GM23248 (cell line): Measurements from ENCODE around the gene C5orf22. TPM values are rescaled to one million over a fixed set of nuclear protein-coding genes. Genes with fewer than 3 reads are reported as not detected.
"Not testable (repeated sequence)": the region's sequence is repeated elsewhere in the genome, so short reads cannot be mapped to it uniquely, and the experiment has no call there.

Experiments
- DNase-seq: peaks from one replicate; pipeline ENCODE4 v3.0.0-alpha.2; 2015
- H2AFZ ChIP-seq: fragments of 200-600 bp; sonication (generic); 2 replicates; pipeline ENCODE4 v1.6.1; 2016; ENCODE audit warnings: antibody characterized with exemption
- H3F3A ChIP-seq: fragments of 200-600 bp; sonication (generic); 2 replicates; pipeline ENCODE4 v1.6.1; 2016; ENCODE audit warnings: mild to moderate bottlenecking, antibody characterized with exemption, mixed run types; ENCODE audit not compliant: insufficient read depth
- H3K27ac ChIP-seq: fragments of 200-600 bp; sonication (generic); 2 replicates; pipeline ENCODE4 v1.5.1; 2016; ENCODE audit warnings: mild to moderate bottlenecking
- H3K27me3 ChIP-seq: fragments of 200-600 bp; sonication (generic); replicated peaks from 2 replicates; pipeline ENCODE4 v1.6.1; 2016; ENCODE audit warnings: mild to moderate bottlenecking; ENCODE audit not compliant: insufficient read depth
- H3K36me3 ChIP-seq: fragments of 200-600 bp; sonication (generic); 2 replicates; pipeline ENCODE4 v1.6.1; 2016; ENCODE audit warnings: low read depth, mild to moderate bottlenecking
- H3K4me1 ChIP-seq: fragments of 200-600 bp; sonication (generic); 2 replicates; pipeline ENCODE4 v1.6.1; 2016; ENCODE audit warnings: mild to moderate bottlenecking; ENCODE audit not compliant: insufficient read depth
- H3K4me2 ChIP-seq: fragments of 200-600 bp; sonication (generic); one replicate; pipeline ENCODE4 v1.6.1; 2016; ENCODE audit warnings: mild to moderate bottlenecking; ENCODE audit not compliant: unreplicated experiment
- H3K4me3 ChIP-seq: fragments of 200-600 bp; sonication (generic); 2 replicates; pipeline ENCODE4 v1.5.1; 2016; ENCODE audit warnings: mild to moderate bottlenecking
- H3K79me2 ChIP-seq: fragments of 200-600 bp; sonication (generic); 2 replicates; pipeline ENCODE4 v1.6.1; 2016; ENCODE audit warnings: mild to moderate bottlenecking; ENCODE audit not compliant: insufficient read depth
- H3K9ac ChIP-seq: fragments of 200-600 bp; sonication (generic); 2 replicates; pipeline ENCODE4 v1.6.1; 2016; ENCODE audit warnings: mild to moderate bottlenecking
- H3K9me2 ChIP-seq: fragments of 200-600 bp; sonication (generic); 2 replicates; pipeline ENCODE4 v1.6.1; 2016; ENCODE audit warnings: mixed run types, mild to moderate bottlenecking, moderate library complexity; ENCODE audit not compliant: insufficient read depth
- H3K9me3 ChIP-seq: fragments of 200-600 bp; sonication (generic); one replicate; pipeline ENCODE4 v1.6.1; 2017; ENCODE audit warnings: low read depth
- H4K20me1 ChIP-seq: fragments of 200-600 bp; sonication (generic); 2 replicates; pipeline ENCODE4 v1.6.0; 2016; ENCODE audit not compliant: insufficient read depth
- EZH2 ChIP-seq: fragments of 200-600 bp; sonication (generic); IDR thresholded peaks from 2 replicates; pipeline ENCODE4 v1.6.1; 2018; ENCODE audit warnings: antibody characterized with exemption, mild to moderate bottlenecking; ENCODE audit not compliant: insufficient read depth, poor library complexity, severe bottlenecking
- EZH2phosphoT487 ChIP-seq: fragments of 200-600 bp; sonication (generic); IDR thresholded peaks from 2 replicates; pipeline ENCODE4 v1.6.1; 2018; ENCODE audit warnings: antibody characterized with exemption, moderate library complexity, mild to moderate bottlenecking, low read depth; ENCODE audit not compliant: insufficient read depth
- WGBS, 2 experiments: methylation state at CpG; one replicate each; pipeline ENCODE4 v1.1.6; 2015 to 2017; ENCODE audit warnings: low lambda C conversion rate in 2 of 2, low coverage in 1 of 2; ENCODE audit errors: missing lambda C conversion rate in 2 of 2; 5-methylcytosine and 5-hydroxymethylcytosine counted together
- in situ Hi-C: fragments of 300-500 bp; cut with MboI; formaldehyde crosslinking; loops from 2 replicates; pipeline ENCODE4 v1.15.0; 2020
- polyA plus RNA-seq: library from polyadenylated mRNA; unstranded; fragments of >200 nt; fragmentation: Nextera tagmentation; extraction: Ambion mirVana; gene quantifications from 2 replicates; pipeline ENCODE4 v1.2.1, GENCODE V29; 2016
- total RNA-seq: library from RNA; depleted of rRNA; stranded (reverse); fragments of >200 nt; shearing (Covaris generic); gene quantifications from 2 replicates; pipeline ENCODE4 v1.2.3, GENCODE V29; 2014

The C5orf22 gene
- total and polyA plus RNA-seq, 2 experiments from 2014 or later = 17.1 to 20.4 TPM

- H3K9me3 ChIP-seq = no peaks in the 10 kb centered on the region
These were observed 22.5 kb downstream of the C5orf22 start for GRCh38 chr5:31554552-31554951.

GRCh38 chr5:31556461-31556860, 24.4 kb downstream of the C5orf22 start:
- Histone ChIP-seq H3K4me2 (no peak overlapping the region), H3K9ac (no peak overlapping the region), H4K20me1 (no peaks in the 10 kb centered on the region), H2AFZ (no peak overlapping the region), H3K4me1 (peaks cover 13% of the 10 kb centered on the region), H3K4me3 (no peak overlapping the region), H3K9me3 (no peaks in the 10 kb centered on the region), H3K36me3 (peaks cover 28% of the 10 kb centered on the region), H3F3A (peaks cover 19% of the 10 kb centered on the region; the same call in 1 of the 2 replicates), H3K79me2 (no peaks in the 10 kb centered on the region), H3K27me3 (no peaks in the 10 kb centered on the region), H3K9me2 (no peaks in the 10 kb centered on the region), H3K27ac (no peak overlapping the region)
- TF ChIP-seq EZH2phosphoT487 = no peak
- TF ChIP-seq EZH2 = no peak
- DNase-seq = peak; percentile 55
- 94 to 98% methylated on average over 3 of the region's 3 CpGs for WGBS, 2 experiments
- in situ Hi-C loops = no loop called here

More at GRCh38 chr5:31554552-31554951, 22.5 kb downstream of the C5orf22 start:
- no peaks in the 10 kb centered on the region for H3K79me2 ChIP-seq
- no peaks in the 10 kb centered on the region for H3K27me3 ChIP-seq
- H3K4me1 ChIP-seq = peaks cover 13% of the 10 kb centered on the region
- WGBS, 2 experiments = 97 to 100% methylated on average over 1 of the region's 1 CpG
- in situ Hi-C loops = no loop called here
- DNase-seq = no peak
- H3K4me3 ChIP-seq = no peak overlapping the region
- no peak overlapping the region for H3K9ac ChIP-seq
- peaks cover 19% of the 10 kb centered on the region; the same call in 1 of the 2 replicates for H3F3A ChIP-seq
- H3K9me2 ChIP-seq = no peaks in the 10 kb centered on the region
- H3K4me2 ChIP-seq = no peak overlapping the region
- H3K36me3 ChIP-seq = peaks cover 33% of the 10 kb centered on the region
- TF ChIP-seq EZH2 (no peak), EZH2phosphoT487 (no peak)
- H3K27ac ChIP-seq = no peak overlapping the region
- H4K20me1 ChIP-seq = no peaks in the 10 kb centered on the region
- no peak overlapping the region for H2AFZ ChIP-seq

- no peak overlapping the region for H3K4me2 ChIP-seq
- TF ChIP-seq EZH2phosphoT487 = no peak
- TF ChIP-seq EZH2 = no peak
- H3K27me3 ChIP-seq = no peaks in the 10 kb centered on the region
- H4K20me1 ChIP-seq = no peaks in the 10 kb centered on the region
- no peak overlapping the region for H2AFZ ChIP-seq
- no peak overlapping the region for H3K27ac ChIP-seq
- H3K9ac ChIP-seq = no peak overlapping the region
- no peaks in the 10 kb centered on the region for H3K9me3 ChIP-seq
- H3K9me2 ChIP-seq = no peaks in the 10 kb centered on the region
- no peaks in the 10 kb centered on the region for H3K79me2 ChIP-seq
- peaks cover 1% of the 10 kb centered on the region; the same call in 1 of the 2 replicates for H3K36me3 ChIP-seq
- H3F3A ChIP-seq = peaks cover under 1% of the 10 kb centered on the region; the same call in 1 of the 2 replicates
- in situ Hi-C loops = no loop called here
- DNase-seq = no peak
- no peaks in the 10 kb centered on the region for H3K4me1 ChIP-seq
- WGBS, 2 experiments = 83 to 92% methylated on average over 3 of the region's 3 CpGs
- no peak overlapping the region for H3K4me3 ChIP-seq
These were observed 27.8 kb downstream of the C5orf22 start for GRCh38 chr5:31559942-31560341.

DNA sequence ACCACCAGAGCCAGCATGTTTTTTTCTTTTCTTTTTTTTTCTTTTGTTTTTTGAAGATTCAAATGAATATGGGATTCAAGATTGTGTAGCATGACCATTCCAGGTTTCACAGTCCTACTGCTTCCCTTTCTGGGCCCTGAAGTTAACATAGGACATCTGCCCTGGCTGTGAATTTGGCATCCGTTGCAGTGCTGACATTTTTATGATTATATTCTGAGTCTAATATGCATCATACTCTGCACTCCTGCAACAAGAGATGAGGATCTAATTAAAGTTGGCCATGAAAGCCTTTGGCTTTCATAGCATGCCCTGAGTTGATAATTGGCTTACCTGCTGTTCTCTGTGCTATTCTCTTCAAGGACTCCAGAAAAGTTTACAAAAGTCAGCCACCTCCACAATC, 29.8 kb downstream of the C5orf22 start:
- H2AFZ ChIP-seq = no peak overlapping the region
- no peak overlapping the region for H3K4me3 ChIP-seq
- no peaks in the 10 kb centered on the region for H3K9me3 ChIP-seq
- no peaks in the 10 kb centered on the region for H3K27me3 ChIP-seq
- no peak overlapping the region for H3K4me2 ChIP-seq
- H3K27ac ChIP-seq = no peak overlapping the region
- no peaks in the 10 kb centered on the region for H3K9me2 ChIP-seq
- H3K4me1 ChIP-seq = no peaks in the 10 kb centered on the region
- no peaks in the 10 kb centered on the region for H4K20me1 ChIP-seq
- H3F3A ChIP-seq = no peaks in the 10 kb centered on the region
- no peak for TF ChIP-seq EZH2phosphoT487
- TF ChIP-seq EZH2 = no peak
- no peaks in the 10 kb centered on the region for H3K79me2 ChIP-seq
- no peak overlapping the region for H3K9ac ChIP-seq
- 4 to 5% methylated on average over 1 of the region's 1 CpG for WGBS, 2 experiments
- peak; percentile 33 for DNase-seq
- no peaks in the 10 kb centered on the region; the same call in 1 of the 2 replicates for H3K36me3 ChIP-seq
- in situ Hi-C loops = no loop called here

GRCh38 chr5:31563216-31563615, 31.1 kb downstream of the C5orf22 start:
- Histone ChIP-seq H3F3A (no peaks in the 10 kb centered on the region), H3K36me3 (no peaks in the 10 kb centered on the region), H3K4me3 (no peak overlapping the region), H3K4me2 (no peak overlapping the region), H3K79me2 (no peaks in the 10 kb centered on the region), H4K20me1 (no peaks in the 10 kb centered on the region), H3K27me3 (no peaks in the 10 kb centered on the region), H3K9me2 (no peaks in the 10 kb centered on the region), H3K4me1 (no peaks in the 10 kb centered on the region), H3K9me3 (no peaks in the 10 kb centered on the region), H3K27ac (no peak overlapping the region), H2AFZ (no peak overlapping the region), H3K9ac (no peak overlapping the region)
- WGBS, 2 experiments = 59 to 63% methylated on average over 4 of the region's 4 CpGs
- no peak for DNase-seq
- TF ChIP-seq EZH2phosphoT487 (no peak), EZH2 (no peak)
- in situ Hi-C loops = no loop called here

GRCh38 chr5:31566362-31566761, 34.3 kb downstream of the C5orf22 start:
- H2AFZ ChIP-seq, H3F3A ChIP-seq, H3K4me3 ChIP-seq, H4K20me1 ChIP-seq, H3K4me1 ChIP-seq, H3K9ac ChIP-seq, H3K79me2 ChIP-seq, H3K36me3 ChIP-seq, DNase-seq, H3K27me3 ChIP-seq, H3K9me3 ChIP-seq, H3K9me2 ChIP-seq, H3K4me2 ChIP-seq, in situ Hi-C loops, H3K27ac ChIP-seq: not testable (repeated sequence)
- WGBS, 2 experiments = 64 to 65% methylated on average over 3 of the region's 3 CpGs
